WTC11 (cell line): ENCODE measurements around the gene ACTN1. TPM values are rescaled to one million over a fixed set of nuclear protein-coding genes. Genes with fewer than 3 reads are reported as not detected.

Experiments
- ATAC-seq: fragments of 200-7000 bp; cut with Tn5 transposase; 2 replicates; pipeline ENCODE4 v1.10.0; 2021; ENCODE audit warnings: mild to moderate bottlenecking, moderate library complexity
- CTCF ChIA-PET: fragments of 300-600 bp; sonication (Branson Sonifier 250); formaldehyde crosslinking; loops from one replicate; lab custom pipeline; 2021; ENCODE audit warnings: antibody characterized with exemption; lab: Charles Lee
- POLR2A ChIA-PET: fragments of 350-600 bp; sonication (Branson Sonifier 250); formaldehyde crosslinking; loops from one replicate; lab custom pipeline; 2021; ENCODE audit warnings: antibody characterized with exemption; lab: Charles Lee
- DNase-seq: peaks from one replicate; pipeline ENCODE4 v3.0.0; 2021; ENCODE audit warnings: low spot score
- H3K27ac Mint-ChIP-seq: 2 replicates; pipeline ENCODE4 v1.8.0; 2021; ENCODE audit warnings: mixed read lengths
- H3K27me3 Mint-ChIP-seq: 2 replicates; pipeline ENCODE4 v1.8.0; 2021; ENCODE audit warnings: low read depth, mild to moderate bottlenecking, moderate library complexity, mixed read lengths
- H3K36me3 Mint-ChIP-seq: 2 replicates; pipeline ENCODE4 v1.8.0; 2021; ENCODE audit warnings: mixed read lengths
- H3K4me1 Mint-ChIP-seq: 2 replicates; pipeline ENCODE4 v1.8.0; 2022; ENCODE audit warnings: mixed read lengths
- H3K4me3 Mint-ChIP-seq: 2 replicates; pipeline ENCODE4 v1.8.0; 2021; ENCODE audit warnings: mild to moderate bottlenecking, moderate library complexity, mixed read lengths
- H3K9me3 Mint-ChIP-seq: 2 replicates; pipeline ENCODE4 v1.8.0; 2021; ENCODE audit warnings: mixed read lengths
- E2F5 ChIP-seq: sonication (generic); formaldehyde crosslinking; IDR thresholded peaks from 2 replicates; pipeline ENCODE4 v1.8.1; 2022; ENCODE audit warnings: mild to moderate bottlenecking, moderate library complexity, missing genetic modification reagents
- ELF4 ChIP-seq: sonication (generic); formaldehyde crosslinking; IDR thresholded peaks from 2 replicates; pipeline ENCODE4 v1.8.1; 2022; ENCODE audit warnings: low read depth, mild to moderate bottlenecking, moderate library complexity, missing genetic modification reagents
- ESRRA ChIP-seq: sonication (generic); formaldehyde crosslinking; IDR thresholded peaks from 2 replicates; pipeline ENCODE4 v1.8.1; 2022; ENCODE audit warnings: mild to moderate bottlenecking, missing genetic modification reagents, borderline replicate concordance
- ETV6 ChIP-seq: sonication (generic); formaldehyde crosslinking; IDR thresholded peaks from 2 replicates; pipeline ENCODE4 v1.8.1; 2022; ENCODE audit warnings: mild to moderate bottlenecking, missing genetic modification reagents
- GRHL2 ChIP-seq: fragments of 250-450 bp; sonication (Bioruptor Pico); IDR thresholded peaks from 2 replicates; pipeline ENCODE4 v1.8.0; 2022; ENCODE audit warnings: mild to moderate bottlenecking, moderate library complexity; ENCODE audit not compliant: insufficient replicate concordance, severe bottlenecking
- GTF2I ChIP-seq: fragments of 250-450 bp; sonication (Bioruptor Pico); conservative IDR thresholded peaks from 2 replicates; pipeline ENCODE4 v1.4.0; 2021; ENCODE audit warnings: mild to moderate bottlenecking
- MLX ChIP-seq: sonication (generic); formaldehyde crosslinking; IDR thresholded peaks from 2 replicates; pipeline ENCODE4 v1.8.1; 2023; ENCODE audit warnings: mild to moderate bottlenecking, missing genetic modification reagents, moderate library complexity
- NR1H2 ChIP-seq: sonication (generic); formaldehyde crosslinking; IDR thresholded peaks from 2 replicates; pipeline ENCODE4 v1.9.0; 2021; ENCODE audit warnings: mild to moderate bottlenecking, moderate library complexity, missing genetic modification reagents
- NR2C2 ChIP-seq: sonication (generic); formaldehyde crosslinking; IDR thresholded peaks from 2 replicates; pipeline ENCODE4 v1.8.0; 2022; ENCODE audit warnings: mild to moderate bottlenecking, missing genetic modification reagents
- RORB ChIP-seq: fragments of 250-450 bp; sonication (Bioruptor Pico); IDR thresholded peaks from 2 replicates; pipeline ENCODE4 v1.9.0; 2021; ENCODE audit warnings: mild to moderate bottlenecking
- ZNF396 ChIP-seq: fragments of 250-450 bp; sonication (Bioruptor Pico); IDR thresholded peaks from 2 replicates; pipeline ENCODE4 v1.8.0; 2021; ENCODE audit warnings: mild to moderate bottlenecking, moderate library complexity, borderline replicate concordance
- ZNF423 ChIP-seq: fragments of 250-450 bp; sonication (Bioruptor Pico); IDR thresholded peaks from 2 replicates; pipeline ENCODE4 v2.1.2; 2022; ENCODE audit warnings: mild to moderate bottlenecking, moderate library complexity
- ZNF425 ChIP-seq: fragments of 250-450 bp; sonication (Bioruptor Pico); conservative IDR thresholded peaks from 2 replicates; pipeline ENCODE4 v1.9.0; 2021; ENCODE audit warnings: mild to moderate bottlenecking
- total RNA-seq: library from RNA; stranded (reverse); gene quantifications from 3 replicates; pipeline ENCODE4 v1.2.3, GENCODE V29; 2021
- TF ChIP-seq, protein P1 (sequence below): fragments of 250-450 bp; sonication (Bioruptor Pico); IDR thresholded peaks from 2 replicates; pipeline ENCODE4 v1.9.0; 2021; ENCODE audit warnings: mild to moderate bottlenecking
- TF ChIP-seq, protein P2 (sequence below): sonication (generic); formaldehyde crosslinking; IDR thresholded peaks from 2 replicates; pipeline ENCODE4 v1.8.1; 2023; ENCODE audit warnings: mild to moderate bottlenecking, missing genetic modification reagents, moderate library complexity
- TF ChIP-seq, protein P3 (sequence below): sonication (generic); formaldehyde crosslinking; IDR thresholded peaks from 2 replicates; pipeline ENCODE4 v1.8.0; 2022; ENCODE audit warnings: missing genetic modification reagents
- TF ChIP-seq, protein P4 (sequence below): sonication (generic); formaldehyde crosslinking; IDR thresholded peaks from 2 replicates; pipeline ENCODE4 v1.8.1; 2022; ENCODE audit warnings: low read depth, missing genetic modification reagents, borderline replicate concordance

The ACTN1 gene
- total RNA-seq, 1 experiment from 2014 or later: 196 TPM

GRCh38 chr14:68893566-68893965 lies 85.5 kb downstream of the ACTN1 start:
- DNase-seq (no peak), ATAC-seq (peak; percentile 10; the same call in 1 of the 2 replicates)
- Mint-ChIP-seq H3K4me1 (no peaks in the 10 kb centered on the region), H3K36me3 (peaks cover 73% of the 10 kb centered on the region), H3K27ac (no peak overlapping the region), H3K4me3 (no peak overlapping the region), H3K27me3 (no peaks in the 10 kb centered on the region), H3K9me3 (no peaks in the 10 kb centered on the region)
- CTCF ChIA-PET: interaction anchor here (1.1 to 1.7 kb wide), 2 partner anchors 197 to 213 kb away, joined by 3 to 4 read pairs; no protein-coding TSS in a partner anchor
- TF ChIP-seq, protein P1, sequence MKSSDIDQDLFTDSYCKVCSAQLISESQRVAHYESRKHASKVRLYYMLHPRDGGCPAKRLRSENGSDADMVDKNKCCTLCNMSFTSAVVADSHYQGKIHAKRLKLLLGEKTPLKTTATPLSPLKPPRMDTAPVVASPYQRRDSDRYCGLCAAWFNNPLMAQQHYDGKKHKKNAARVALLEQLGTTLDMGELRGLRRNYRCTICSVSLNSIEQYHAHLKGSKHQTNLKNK (CRISPR knock-in tag): no peak
- POLR2A ChIA-PET: no interaction called here

DNA sequence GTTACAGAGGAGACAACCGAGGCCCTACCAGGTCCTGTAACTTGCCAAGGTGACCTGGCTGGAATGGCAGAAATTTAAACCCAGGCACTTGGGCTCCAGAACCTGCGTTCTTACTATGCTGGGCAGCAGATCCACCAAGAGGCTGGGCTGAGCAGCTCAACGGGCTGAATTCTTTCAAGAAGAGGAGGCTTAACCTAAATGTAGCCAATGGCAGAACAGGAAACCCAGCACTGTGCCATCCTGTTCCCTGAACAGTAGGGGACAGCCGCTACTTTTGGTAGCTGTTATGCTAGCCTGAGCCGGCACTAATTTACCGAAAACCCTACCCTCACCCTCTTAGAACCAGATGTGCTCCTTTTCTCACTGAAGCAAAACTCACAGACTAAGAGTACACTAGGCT lies 86.1 kb downstream of the ACTN1 start:
- Mint-ChIP-seq H3K27me3 (no peaks in the 10 kb centered on the region), H3K4me1 (no peaks in the 10 kb centered on the region)
- POLR2A ChIA-PET: no interaction called here

DNA sequence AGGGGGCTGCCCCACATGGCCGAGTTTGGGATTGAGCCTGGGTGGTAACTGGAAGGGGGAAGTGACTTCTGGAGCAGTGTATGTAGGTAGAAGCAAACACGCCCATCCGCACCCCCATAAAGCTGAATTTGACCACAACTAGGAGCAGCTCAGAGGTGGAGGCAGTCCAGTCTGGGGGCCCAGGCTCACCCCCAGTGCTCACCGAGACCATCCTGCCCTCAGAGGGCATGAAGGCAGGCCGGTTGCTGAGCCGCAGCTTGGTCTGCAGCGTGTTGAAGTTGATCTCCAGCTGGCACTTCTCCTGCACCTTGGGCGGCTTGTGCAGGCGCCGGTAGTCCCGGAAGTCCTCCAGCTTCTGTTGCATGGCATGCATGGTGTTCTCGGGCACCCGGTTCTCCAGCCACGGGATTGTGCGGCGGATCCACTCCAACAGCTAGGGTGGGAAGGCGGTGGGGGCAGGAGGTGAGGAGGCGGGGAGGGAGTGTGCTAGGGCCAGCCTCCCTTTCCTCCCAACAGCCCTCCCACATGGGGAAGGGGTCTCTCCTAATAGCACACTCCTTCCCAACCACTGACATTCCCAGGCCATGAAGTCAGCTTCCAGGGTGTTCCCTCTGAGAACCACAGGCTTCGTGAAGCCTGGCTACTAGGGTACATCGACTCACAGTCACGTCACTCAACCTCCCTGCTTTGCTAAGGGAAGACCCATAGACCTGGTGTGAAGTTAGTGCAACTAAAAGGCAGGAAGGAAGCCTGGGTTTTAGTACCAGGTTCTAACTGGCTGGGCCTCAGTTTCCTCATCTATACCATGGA lies 87.0 kb downstream of the ACTN1 start:
- ChIA-PET POLR2A (no interaction called here), CTCF (interaction anchor here (1.1 to 1.7 kb wide), 2 partner anchors 198 to 215 kb away, joined by 3 to 4 read pairs; no protein-coding TSS in a partner anchor)
- H3K4me3 Mint-ChIP-seq: no peak overlapping the region
- TF ChIP-seq GTF2I (CRISPR knock-in tag): no peak
- TF ChIP-seq NR2C2 (CRISPR knock-in tag): no peak
- TF ChIP-seq ETV6 (CRISPR knock-in tag): no peak
- TF ChIP-seq, protein P2, sequence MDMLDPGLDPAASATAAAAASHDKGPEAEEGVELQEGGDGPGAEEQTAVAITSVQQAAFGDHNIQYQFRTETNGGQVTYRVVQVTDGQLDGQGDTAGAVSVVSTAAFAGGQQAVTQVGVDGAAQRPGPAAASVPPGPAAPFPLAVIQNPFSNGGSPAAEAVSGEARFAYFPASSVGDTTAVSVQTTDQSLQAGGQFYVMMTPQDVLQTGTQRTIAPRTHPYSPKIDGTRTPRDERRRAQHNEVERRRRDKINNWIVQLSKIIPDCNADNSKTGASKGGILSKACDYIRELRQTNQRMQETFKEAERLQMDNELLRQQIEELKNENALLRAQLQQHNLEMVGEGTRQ (CRISPR knock-in tag): no peak
- TF ChIP-seq ELF4 (CRISPR knock-in tag): no peak
- no peak for TF ChIP-seq ZNF423
- TF ChIP-seq, protein P3, sequence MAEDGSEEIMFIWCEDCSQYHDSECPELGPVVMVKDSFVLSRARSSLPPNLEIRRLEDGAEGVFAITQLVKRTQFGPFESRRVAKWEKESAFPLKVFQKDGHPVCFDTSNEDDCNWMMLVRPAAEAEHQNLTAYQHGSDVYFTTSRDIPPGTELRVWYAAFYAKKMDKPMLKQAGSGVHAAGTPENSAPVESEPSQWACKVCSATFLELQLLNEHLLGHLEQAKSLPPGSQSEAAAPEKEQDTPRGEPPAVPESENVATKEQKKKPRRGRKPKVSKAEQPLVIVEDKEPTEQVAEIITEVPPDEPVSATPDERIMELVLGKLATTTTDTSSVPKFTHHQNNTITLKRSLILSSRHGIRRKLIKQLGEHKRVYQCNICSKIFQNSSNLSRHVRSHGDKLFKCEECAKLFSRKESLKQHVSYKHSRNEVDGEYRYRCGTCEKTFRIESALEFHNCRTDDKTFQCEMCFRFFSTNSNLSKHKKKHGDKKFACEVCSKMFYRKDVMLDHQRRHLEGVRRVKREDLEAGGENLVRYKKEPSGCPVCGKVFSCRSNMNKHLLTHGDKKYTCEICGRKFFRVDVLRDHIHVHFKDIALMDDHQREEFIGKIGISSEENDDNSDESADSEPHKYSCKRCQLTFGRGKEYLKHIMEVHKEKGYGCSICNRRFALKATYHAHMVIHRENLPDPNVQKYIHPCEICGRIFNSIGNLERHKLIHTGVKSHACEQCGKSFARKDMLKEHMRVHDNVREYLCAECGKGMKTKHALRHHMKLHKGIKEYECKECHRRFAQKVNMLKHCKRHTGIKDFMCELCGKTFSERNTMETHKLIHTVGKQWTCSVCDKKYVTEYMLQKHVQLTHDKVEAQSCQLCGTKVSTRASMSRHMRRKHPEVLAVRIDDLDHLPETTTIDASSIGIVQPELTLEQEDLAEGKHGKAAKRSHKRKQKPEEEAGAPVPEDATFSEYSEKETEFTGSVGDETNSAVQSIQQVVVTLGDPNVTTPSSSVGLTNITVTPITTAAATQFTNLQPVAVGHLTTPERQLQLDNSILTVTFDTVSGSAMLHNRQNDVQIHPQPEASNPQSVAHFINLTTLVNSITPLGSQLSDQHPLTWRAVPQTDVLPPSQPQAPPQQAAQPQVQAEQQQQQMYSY (CRISPR knock-in tag): no peak
- no peak for TF ChIP-seq ZNF396

More for the DNA sequence above, 86.1 kb downstream of the ACTN1 start:
- ATAC-seq (no peak), DNase-seq (no peak)
- no peak for TF ChIP-seq MLX
- no peak for TF ChIP-seq ZNF425 (CRISPR knock-in tag)
- TF ChIP-seq NR1H2 (CRISPR knock-in tag): no peak
- TF ChIP-seq ESRRA (CRISPR knock-in tag): no peak
- no peak for TF ChIP-seq GRHL2 (CRISPR knock-in tag)
- no peak for TF ChIP-seq E2F5
- TF ChIP-seq RORB: no peak
- TF ChIP-seq, protein P4, sequence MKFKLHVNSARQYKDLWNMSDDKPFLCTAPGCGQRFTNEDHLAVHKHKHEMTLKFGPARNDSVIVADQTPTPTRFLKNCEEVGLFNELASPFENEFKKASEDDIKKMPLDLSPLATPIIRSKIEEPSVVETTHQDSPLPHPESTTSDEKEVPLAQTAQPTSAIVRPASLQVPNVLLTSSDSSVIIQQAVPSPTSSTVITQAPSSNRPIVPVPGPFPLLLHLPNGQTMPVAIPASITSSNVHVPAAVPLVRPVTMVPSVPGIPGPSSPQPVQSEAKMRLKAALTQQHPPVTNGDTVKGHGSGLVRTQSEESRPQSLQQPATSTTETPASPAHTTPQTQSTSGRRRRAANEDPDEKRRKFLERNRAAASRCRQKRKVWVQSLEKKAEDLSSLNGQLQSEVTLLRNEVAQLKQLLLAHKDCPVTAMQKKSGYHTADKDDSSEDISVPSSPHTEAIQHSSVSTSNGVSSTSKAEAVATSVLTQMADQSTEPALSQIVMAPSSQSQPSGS: no peak
- Mint-ChIP-seq H3K27ac (no peak overlapping the region), H3K4me3 (no peak overlapping the region), H3K9me3 (no peaks in the 10 kb centered on the region), H3K36me3 (peaks cover 74% of the 10 kb centered on the region)
- CTCF ChIA-PET: interaction anchor here (1.1 to 1.7 kb wide), 2 partner anchors 197 to 214 kb away, joined by 3 to 4 read pairs; no protein-coding TSS in a partner anchor

More for the DNA sequence above, 87.0 kb downstream of the ACTN1 start:
- Mint-ChIP-seq H3K4me1 (no peaks in the 10 kb centered on the region), H3K27ac (no peak overlapping the region), H3K36me3 (peaks cover 74% of the 10 kb centered on the region), H3K27me3 (no peaks in the 10 kb centered on the region), H3K9me3 (no peaks in the 10 kb centered on the region)
- DNase-seq: no peak
- no peak for ATAC-seq
